DND-41 (cell line): ENCODE data around the gene TWF2.

ENCODE experiments used
- ATAC-seq: fragments of 200-7000 bp; cut with Tn5 transposase; 3 replicates; pipeline ENCODE4 v1.9.1; 2021; ENCODE audit warnings: low read depth; ENCODE audit not compliant: insufficient read depth
- DNase-seq: peaks from one replicate; pipeline ENCODE4 v3.0.0-alpha.2; 2020
- H2AFZ ChIP-seq: 2 replicates; pipeline ENCODE4 v1.6.0; 2012; ENCODE audit warnings: low read depth, low read length
- H3K27ac ChIP-seq: 2 replicates; pipeline ENCODE4 v1.5.1; 2012; ENCODE audit warnings: low read length, inconsistent platforms
- H3K27me3 ChIP-seq: fragments of 200-600 bp; sonication (generic); 2 replicates; pipeline ENCODE4 v1.6.0; 2012; ENCODE audit warnings: low read length, mild to moderate bottlenecking, inconsistent platforms; ENCODE audit not compliant: insufficient read depth, poor library complexity
- H3K36me3 ChIP-seq: 2 replicates; pipeline ENCODE4 v1.5.1; 2012; ENCODE audit warnings: low read length, inconsistent platforms; ENCODE audit not compliant: insufficient read depth
- H3K4me1 ChIP-seq: 2 replicates; pipeline ENCODE4 v1.5.1; 2012; ENCODE audit warnings: mild to moderate bottlenecking, low read length; ENCODE audit not compliant: insufficient read depth
- H3K4me2 ChIP-seq: 2 replicates; pipeline ENCODE4 v1.6.0; 2012; ENCODE audit warnings: mild to moderate bottlenecking, moderate library complexity, low read length, inconsistent platforms; ENCODE audit not compliant: insufficient read depth
- H3K4me3 ChIP-seq, 2 experiments: fragments of 200-600 bp in 1 of 2; shearing (Covaris generic) in 1 of 2; 2 replicates each; pipeline ENCODE4 v1.5.1; 2012 to 2016; ENCODE audit warnings: inconsistent platforms in 2 of 2, low read length in 2 of 2, mild to moderate bottlenecking in 2 of 2, low read depth in 1 of 2, moderate library complexity in 1 of 2
- H3K79me2 ChIP-seq: 2 replicates; pipeline ENCODE4 v1.6.0; 2012; ENCODE audit warnings: low read length, inconsistent platforms; ENCODE audit not compliant: insufficient read depth
- H3K9ac ChIP-seq: 2 replicates; pipeline ENCODE4 v1.6.0; 2012; ENCODE audit warnings: low read depth, mild to moderate bottlenecking, inconsistent platforms, low read length, moderate library complexity
- H3K9me3 ChIP-seq: 2 replicates; pipeline ENCODE4 v1.5.1; 2012; ENCODE audit warnings: low read length, moderate library complexity, mild to moderate bottlenecking, inconsistent platforms; ENCODE audit not compliant: insufficient read depth, severe bottlenecking
- H4K20me1 ChIP-seq: 2 replicates; pipeline ENCODE4 v1.6.0; 2012; ENCODE audit warnings: low read length; ENCODE audit not compliant: insufficient read depth
- CTCF ChIP-seq: IDR thresholded peaks from 2 replicates; pipeline ENCODE4 v1.5.1; 2012; ENCODE audit warnings: borderline replicate concordance, low read length, moderate library complexity, mild to moderate bottlenecking; ENCODE audit not compliant: poor library complexity, severe bottlenecking; ENCODE audit errors: extremely low read depth
- EZH2 ChIP-seq: IDR thresholded peaks from 3 replicates; pipeline ENCODE4 v1.6.1; 2012; ENCODE audit warnings: borderline replicate concordance, low read depth, mild to moderate bottlenecking, moderate library complexity, low read length, inconsistent platforms; ENCODE audit not compliant: severe bottlenecking

TWF2 gene

GRCh38 chr3:52270252-52270754 lies 31.3 kb upstream of the TWF2 start:
- H3K4me1 ChIP-seq = peaks cover 23% of the 10 kb centered on the region
- H4K20me1 ChIP-seq = peaks cover 80% of the 10 kb centered on the region
- H3K9me3 ChIP-seq = no peaks in the 10 kb centered on the region
- H3K36me3 ChIP-seq = peaks cover 92% of the 10 kb centered on the region
- H2AFZ ChIP-seq = no peak overlapping the region
- no peak overlapping the region for H3K9ac ChIP-seq
- DNase-seq = no peak
- no peak overlapping the region for H3K4me3 ChIP-seq
- peak overlapping the region; percentile 34; the same call in 1 of the 2 replicates for H3K4me2 ChIP-seq
- H3K27ac ChIP-seq = no peak overlapping the region
- H3K27me3 ChIP-seq = no peaks in the 10 kb centered on the region
- TF ChIP-seq EZH2 (no peak), CTCF (no peak)
- H3K79me2 ChIP-seq = peaks cover 96% of the 10 kb centered on the region
- no peak for ATAC-seq

GRCh38 chr3:52269776-52270175 lies 30.8 kb upstream of the TWF2 start:
- Histone ChIP-seq H3K4me1 (peaks cover 20% of the 10 kb centered on the region), H3K9ac (no peak overlapping the region), H3K9me3 (no peaks in the 10 kb centered on the region), H3K4me3 (no peak overlapping the region), H2AFZ (no peak overlapping the region), H3K27ac (no peak overlapping the region), H3K27me3 (no peaks in the 10 kb centered on the region), H4K20me1 (peaks cover 78% of the 10 kb centered on the region), H3K36me3 (peaks cover 92% of the 10 kb centered on the region), H3K79me2 (peaks cover 93% of the 10 kb centered on the region), H3K4me2 (no peak overlapping the region)
- no peak for ATAC-seq
- TF ChIP-seq CTCF = no peak
- TF ChIP-seq EZH2 = no peak
- DNase-seq = no peak

- ATAC-seq (no peak), DNase-seq (no peak)
- H3K4me3 ChIP-seq = no peak overlapping the region
- no peaks in the 10 kb centered on the region for H3K9me3 ChIP-seq
- H3K27me3 ChIP-seq = no peaks in the 10 kb centered on the region
- no peak overlapping the region for H3K27ac ChIP-seq
- H2AFZ ChIP-seq = no peak overlapping the region
- H3K79me2 ChIP-seq = peaks cover 92% of the 10 kb centered on the region
- H4K20me1 ChIP-seq = peaks cover 74% of the 10 kb centered on the region
- peaks cover 6% of the 10 kb centered on the region; the same call in 1 of the 2 replicates for H3K4me1 ChIP-seq
- H3K9ac ChIP-seq = no peak overlapping the region
- TF ChIP-seq EZH2 (no peak), CTCF (no peak)
- H3K4me2 ChIP-seq = no peak overlapping the region
- H3K36me3 ChIP-seq = peaks cover 93% of the 10 kb centered on the region
Observed at GRCh38 chr3:52268036-52268435, 29.1 kb upstream of the TWF2 start.

GRCh38 chr3:52265387-52265786 lies 26.4 kb upstream of the TWF2 start:
- Histone ChIP-seq H3K4me3 (no peak overlapping the region), H3K27me3 (no peaks in the 10 kb centered on the region), H3K27ac (no peak overlapping the region), H3K4me1 (no peaks in the 10 kb centered on the region), H2AFZ (no peak overlapping the region), H3K36me3 (peaks cover 94% of the 10 kb centered on the region), H3K9me3 (no peaks in the 10 kb centered on the region), H3K79me2 (peaks cover 90% of the 10 kb centered on the region), H4K20me1 (peaks cover 59% of the 10 kb centered on the region; the same call in 1 of the 2 replicates), H3K4me2 (no peak overlapping the region), H3K9ac (no peak overlapping the region)
- ATAC-seq (0 out of 3 replicates have a peak, but pooled peaks have one; percentile 37), DNase-seq (no peak)
- TF ChIP-seq CTCF = peak; percentile 38
- TF ChIP-seq EZH2 = no peak
